H9 (cell line): Measurements from ENCODE around the gene TSPAN18. TPM values are rescaled to one million over a fixed set of nuclear protein-coding genes. Genes with fewer than 3 reads are reported as not detected.

Experiments
- DNase-seq: peaks from one replicate; pipeline ENCODE4 v3.0.0-alpha.2; 2017
- H2AFZ ChIP-seq: one replicate; pipeline ENCODE4 v1.6.1; 2013; ENCODE audit warnings: mild to moderate bottlenecking, low read length, control low read depth, moderate library complexity
- H2AK5ac ChIP-seq: 2 replicates; pipeline ENCODE4 v1.6.1; 2013; ENCODE audit warnings: low read length, control low read depth, mixed read lengths; ENCODE audit not compliant: insufficient read length
- H2BK120ac ChIP-seq: one replicate; pipeline ENCODE4 v1.6.1; 2013; ENCODE audit warnings: low read depth, mild to moderate bottlenecking, low read length, control low read depth, inconsistent platforms; ENCODE audit not compliant: poor library complexity, severe bottlenecking
- H2BK12ac ChIP-seq: 2 replicates; pipeline ENCODE4 v1.6.1; 2013; ENCODE audit warnings: low read length, control low read depth, mixed read lengths, low read depth; ENCODE audit not compliant: insufficient read length
- H2BK15ac ChIP-seq: 2 replicates; pipeline ENCODE4 v1.6.1; 2013; ENCODE audit warnings: low read depth, low read length, control low read depth
- H2BK20ac ChIP-seq: one replicate; pipeline ENCODE4 v1.6.1; 2013; ENCODE audit warnings: low read depth, mild to moderate bottlenecking, low read length, control low read depth, inconsistent platforms; ENCODE audit not compliant: poor library complexity, severe bottlenecking
- H2BK5ac ChIP-seq: 2 replicates; pipeline ENCODE4 v1.6.1; 2013; ENCODE audit warnings: low read length, control low read depth, mixed read lengths; ENCODE audit not compliant: insufficient read length
- H3K14ac ChIP-seq: 2 replicates; pipeline ENCODE4 v1.6.1; 2013; ENCODE audit warnings: low read length, control low read depth; ENCODE audit not compliant: insufficient read depth
- H3K18ac ChIP-seq: 2 replicates; pipeline ENCODE4 v1.6.1; 2013; ENCODE audit warnings: low read depth, mild to moderate bottlenecking, mixed read lengths, low read length, control low read depth; ENCODE audit not compliant: insufficient read length
- H3K23ac ChIP-seq: 2 replicates; pipeline ENCODE4 v1.6.1; 2013; ENCODE audit warnings: low read length, control low read depth, mixed read lengths, low read depth; ENCODE audit not compliant: insufficient read length
- H3K23me2 ChIP-seq: 2 replicates; pipeline ENCODE4 v1.6.1; 2013; ENCODE audit warnings: low read depth, mild to moderate bottlenecking, mixed read lengths, low read length, control low read depth; ENCODE audit not compliant: insufficient read length, poor library complexity, severe bottlenecking
- H3K27ac ChIP-seq: 2 replicates; pipeline ENCODE4 v1.5.1; 2013; ENCODE audit warnings: low read length, control low read depth, mixed read lengths, low read depth; ENCODE audit not compliant: insufficient read length
- H3K27me3 ChIP-seq: 2 replicates; pipeline ENCODE4 v1.6.1; 2013; ENCODE audit warnings: low read length, control low read depth, inconsistent platforms; ENCODE audit not compliant: insufficient read depth
- H3K4ac ChIP-seq: 2 replicates; pipeline ENCODE4 v1.6.1; 2013; ENCODE audit warnings: low read depth, mild to moderate bottlenecking, control low read depth, inconsistent platforms, low read length, moderate library complexity
- H3K4me1 ChIP-seq: 2 replicates; pipeline ENCODE4 v1.6.1; 2013; ENCODE audit warnings: low read length, control low read depth, inconsistent platforms; ENCODE audit not compliant: insufficient read depth
- H3K4me2 ChIP-seq: 2 replicates; pipeline ENCODE4 v1.6.1; 2013; ENCODE audit warnings: low read length, control low read depth, mixed read lengths; ENCODE audit not compliant: insufficient read length, insufficient read depth
- H3K56ac ChIP-seq: 2 replicates; pipeline ENCODE4 v1.6.1; 2013; ENCODE audit warnings: low read depth, mild to moderate bottlenecking, mixed read lengths, low read length, control low read depth; ENCODE audit not compliant: insufficient read length
- H3K79me1 ChIP-seq: 2 replicates; pipeline ENCODE4 v1.6.1; 2013; ENCODE audit warnings: low read depth, mild to moderate bottlenecking, moderate library complexity, low read length, control low read depth, inconsistent platforms; ENCODE audit not compliant: insufficient read depth, poor library complexity, severe bottlenecking
- H3K79me2 ChIP-seq: 2 replicates; pipeline ENCODE4 v1.6.1; 2013; ENCODE audit warnings: low read length, control low read depth, inconsistent platforms; ENCODE audit not compliant: insufficient read depth
- H3K9ac ChIP-seq: 2 replicates; pipeline ENCODE4 v1.6.1; 2013; ENCODE audit warnings: low read length, control low read depth, mixed read lengths; ENCODE audit not compliant: insufficient read length; ENCODE audit errors: extremely low read depth
- H3K9me3 ChIP-seq: one replicate; pipeline ENCODE4 v1.6.1; 2013; ENCODE audit warnings: low read depth, low read length, inconsistent platforms; ENCODE audit not compliant: control insufficient read depth
- H3T11ph ChIP-seq: one replicate; pipeline ENCODE4 v1.6.1; 2013; ENCODE audit warnings: mild to moderate bottlenecking, low read length, control low read depth, inconsistent platforms
- H4K20me1 ChIP-seq: one replicate; pipeline ENCODE4 v1.6.1; 2013; ENCODE audit not compliant: control insufficient read depth, insufficient read length, insufficient read depth
- H4K5ac ChIP-seq: 2 replicates; pipeline ENCODE4 v1.6.1; 2013; ENCODE audit warnings: low read depth, mild to moderate bottlenecking, mixed read lengths, low read length, control low read depth; ENCODE audit not compliant: insufficient read length
- H4K8ac ChIP-seq: replicated peaks from 2 replicates; pipeline ENCODE4 v1.6.1; 2013; ENCODE audit warnings: low read length, control low read depth, mixed read lengths, low read depth; ENCODE audit not compliant: insufficient read length
- H4K91ac ChIP-seq: 2 replicates; pipeline ENCODE4 v1.6.1; 2013; ENCODE audit warnings: low read depth, mild to moderate bottlenecking, moderate library complexity, mixed read lengths, low read length, control low read depth; ENCODE audit not compliant: insufficient read length
- H3K27ac Mint-ChIP-seq, 3 experiments: 2 replicates in 2 of 3; 3 replicates in 1 of 3; pipeline ENCODE4 v1.8.0; 2020 to 2021; ENCODE audit warnings: mixed read lengths in 3 of 3, mild to moderate bottlenecking in 1 of 3, moderate library complexity in 1 of 3
- H3K27me3 Mint-ChIP-seq: 2 replicates; pipeline ENCODE4 v1.8.0; 2021; ENCODE audit warnings: low read depth, mild to moderate bottlenecking, moderate library complexity, mixed read lengths
- H3K36me3 Mint-ChIP-seq, 3 experiments: 2 replicates in 2 of 3; 3 replicates in 1 of 3; pipeline ENCODE4 v1.8.0; 2020 to 2021; ENCODE audit warnings: low read depth in 3 of 3, mixed read lengths in 3 of 3; ENCODE audit not compliant: insufficient read depth in 1 of 3
- H3K4me1 Mint-ChIP-seq, 2 experiments: 2 replicates each; pipeline ENCODE4 v1.8.0; 2020; ENCODE audit warnings: mixed read lengths in 2 of 2
- H3K4me3 Mint-ChIP-seq, 2 experiments: 2 replicates in 1 of 2; 3 replicates in 1 of 2; pipeline ENCODE4 v1.8.0; 2020 to 2021; ENCODE audit warnings: mild to moderate bottlenecking in 2 of 2, mixed read lengths in 2 of 2, moderate library complexity in 1 of 2
- H3K9me3 Mint-ChIP-seq, 2 experiments: 2 replicates in 1 of 2; 3 replicates in 1 of 2; pipeline ENCODE4 v1.8.0; 2020; ENCODE audit warnings: mild to moderate bottlenecking in 2 of 2, mixed read lengths in 2 of 2, moderate library complexity in 1 of 2
- CTCF ChIP-seq: fragments of 200-600 bp; sonication (generic); conservative IDR thresholded peaks from 3 replicates; pipeline ENCODE4 v1.8.0; 2021; ENCODE audit warnings: antibody characterized with exemption, mild to moderate bottlenecking
- WGBS: extraction: QIAGEN DNeasy Blood & Tissue Kit; methylation state at CpG from one replicate; pipeline ENCODE4 v1.1.7; 2013; ENCODE audit warnings: missing lambda C conversion rate, low lambda C conversion rate, mixed read lengths; ENCODE audit not compliant: insufficient read length; ENCODE audit errors: extremely low coverage; 5-methylcytosine and 5-hydroxymethylcytosine counted together
- total RNA-seq: library from RNA; stranded (reverse); gene quantifications from 2 replicates; pipeline ENCODE4 v1.2.1, GENCODE V29; 2021

The TSPAN18 gene
- total RNA-seq, 1 experiment from 2014 or later = 25.3 TPM

GRCh38 chr11:44734843-44735381 is 8.2 kb downstream of the TSPAN18 start:
- H4K8ac ChIP-seq = no peak overlapping the region
- H3K36me3 Mint-ChIP-seq = peaks cover 0 to 5% (median 4%) of the 10 kb centered on the region in 3 experiments; a peak in 4 of 7 replicates

More at GRCh38 chr11:44734843-44735381, 8.2 kb downstream of the TSPAN18 start:
- no peak for TF ChIP-seq CTCF
- Mint-ChIP-seq H3K27me3 (peaks cover 49% of the 10 kb centered on the region), H3K9me3 (no peaks in the 10 kb centered on the region; a peak in 3 of 5 replicates), H3K27ac (no peak overlapping the region), H3K4me1 (peaks cover 65 to 81% of the 10 kb centered on the region in 2 experiments), H3K4me3 (no peak overlapping the region)
- no CpG with 5 or more reads among the region's 7 CpGs for WGBS
- Histone ChIP-seq H3K23me2 (no peaks in the 10 kb centered on the region), H3K56ac (no peak overlapping the region), H3K18ac (no peak overlapping the region), H2BK20ac (no peak overlapping the region), H2BK120ac (no peak overlapping the region), H4K20me1 (no peaks in the 10 kb centered on the region), H3K4me1 (peaks cover 2% of the 10 kb centered on the region; the same call in 1 of the 2 replicates), H3T11ph (no peak overlapping the region), H4K91ac (no peak overlapping the region), H3K27me3 (peaks cover 14% of the 10 kb centered on the region), H2BK5ac (no peak overlapping the region), H2BK15ac (no peak overlapping the region), H3K9me3 (no peaks in the 10 kb centered on the region), H3K79me2 (no peaks in the 10 kb centered on the region), H2AK5ac (no peak overlapping the region), H2AFZ (no peak overlapping the region), H3K14ac (peak overlapping the region; percentile 44; the same call in 1 of the 2 replicates), H3K27ac (no peak overlapping the region), H3K9ac (no peak overlapping the region), H2BK12ac (no peak overlapping the region), H3K4me2 (no peak overlapping the region), H4K5ac (no peak overlapping the region), H3K23ac (no peak overlapping the region), H3K4ac (no peak overlapping the region), H3K79me1 (no peaks in the 10 kb centered on the region)
- DNase-seq = no peak
